Aortic smooth muscle cell (primary cell): ENCODE measurements around the gene ALG11. TPM values are rescaled to one million over a fixed set of nuclear protein-coding genes. Genes with fewer than 3 reads are reported as not detected.

Experiments used
- total RNA-seq: library from RNA; depleted of rRNA; stranded (reverse); fragments of >200 nt; gene quantifications from 2 replicates; pipeline ENCODE4 v1.2.3, GENCODE V29; 2014

ALG11 gene, protein sequence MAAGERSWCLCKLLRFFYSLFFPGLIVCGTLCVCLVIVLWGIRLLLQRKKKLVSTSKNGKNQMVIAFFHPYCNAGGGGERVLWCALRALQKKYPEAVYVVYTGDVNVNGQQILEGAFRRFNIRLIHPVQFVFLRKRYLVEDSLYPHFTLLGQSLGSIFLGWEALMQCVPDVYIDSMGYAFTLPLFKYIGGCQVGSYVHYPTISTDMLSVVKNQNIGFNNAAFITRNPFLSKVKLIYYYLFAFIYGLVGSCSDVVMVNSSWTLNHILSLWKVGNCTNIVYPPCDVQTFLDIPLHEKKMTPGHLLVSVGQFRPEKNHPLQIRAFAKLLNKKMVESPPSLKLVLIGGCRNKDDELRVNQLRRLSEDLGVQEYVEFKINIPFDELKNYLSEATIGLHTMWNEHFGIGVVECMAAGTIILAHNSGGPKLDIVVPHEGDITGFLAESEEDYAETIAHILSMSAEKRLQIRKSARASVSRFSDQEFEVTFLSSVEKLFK
- total RNA-seq: 18.4 and 18.8 TPM in 2 replicates

DNA sequence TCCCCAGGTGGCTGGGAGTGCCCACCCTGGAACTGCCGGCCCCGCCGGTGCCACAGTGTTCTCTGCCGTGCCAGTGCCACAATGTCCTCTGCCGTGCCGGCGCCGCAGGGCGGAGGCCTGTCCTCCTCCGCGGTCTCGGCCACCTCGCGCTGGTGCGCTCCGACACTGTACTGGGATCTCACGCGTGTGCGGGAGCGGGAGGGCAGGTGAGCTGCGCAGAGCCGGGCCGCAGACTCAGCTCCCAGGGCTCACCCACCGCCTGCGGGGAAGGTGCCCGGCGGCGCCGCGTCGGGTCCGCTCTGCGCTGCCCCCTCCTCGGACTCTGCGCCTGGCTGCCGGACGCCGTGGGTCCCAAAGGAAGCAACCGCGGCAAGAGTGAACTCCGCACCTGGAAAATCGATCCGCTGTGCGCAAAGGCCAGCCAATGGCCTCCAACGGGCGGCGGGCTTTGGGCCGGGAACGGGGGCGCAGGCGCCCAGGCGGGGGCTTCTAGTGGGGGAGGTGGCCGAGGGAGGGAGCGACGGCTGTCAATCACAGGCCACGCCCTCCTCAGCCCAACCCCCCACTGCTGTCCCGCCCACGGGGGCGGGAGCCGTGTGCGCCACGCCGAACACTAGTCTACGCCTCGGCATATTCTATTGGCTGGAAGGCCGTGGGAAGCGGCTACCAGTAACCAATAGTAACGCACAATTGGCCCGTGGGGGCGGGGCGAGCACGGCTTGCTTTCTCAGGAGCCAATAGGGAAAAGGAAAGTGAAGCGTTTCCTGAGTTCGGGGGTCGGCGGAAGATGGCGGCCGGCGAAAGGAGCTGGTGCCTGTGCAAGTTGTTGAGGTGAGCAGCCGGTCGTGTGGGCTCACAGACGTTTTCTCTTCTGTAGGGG lies at the start of gene ALG11:
ALG11 (plus strand) TSS at position 767 of the 880 bp plus-strand sequence; CDS start at position 788, 21 bp downstream.

DNA sequence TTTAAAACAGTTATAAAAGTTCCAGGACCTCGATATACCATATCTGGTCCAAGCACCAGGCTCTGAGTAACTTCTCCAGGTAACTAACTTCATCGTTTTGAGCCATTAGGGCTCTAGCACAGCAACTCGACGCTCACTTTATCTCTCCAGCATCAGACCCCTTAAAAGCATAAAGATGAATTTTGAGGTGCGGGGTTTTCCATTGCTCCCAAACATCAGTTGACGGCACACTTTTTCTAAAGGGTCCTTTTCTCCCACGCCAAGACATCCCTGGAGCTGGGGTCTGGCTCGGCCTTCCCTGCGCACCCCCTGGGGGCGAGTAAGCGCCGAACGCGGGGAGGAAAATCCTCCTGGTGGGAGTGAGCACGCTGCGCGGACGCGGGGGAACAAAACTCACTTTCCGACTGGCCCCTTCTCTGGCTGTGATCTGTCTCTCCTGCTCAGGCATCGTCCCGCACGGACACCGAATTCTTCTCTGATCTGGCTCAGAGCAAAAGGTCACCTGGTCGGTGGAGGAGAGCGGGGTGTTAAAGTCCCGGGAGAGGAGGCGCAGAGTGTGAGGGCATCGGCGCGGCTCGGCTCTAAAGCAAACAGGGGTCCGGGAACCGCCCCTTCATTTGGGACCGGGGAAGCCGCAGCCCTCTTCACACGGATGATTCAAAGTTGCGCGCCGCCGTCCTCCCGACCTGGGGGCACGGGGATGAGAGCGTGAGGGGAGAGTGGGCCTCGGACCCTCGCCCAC lies 1.1 kb upstream of the ALG11 start, which contains the start of gene ATP7B:
ATP7B (minus strand) TSS at position 561 of the 742 bp plus-strand sequence; CDS start at position 448, 113 bp downstream.

DNA sequence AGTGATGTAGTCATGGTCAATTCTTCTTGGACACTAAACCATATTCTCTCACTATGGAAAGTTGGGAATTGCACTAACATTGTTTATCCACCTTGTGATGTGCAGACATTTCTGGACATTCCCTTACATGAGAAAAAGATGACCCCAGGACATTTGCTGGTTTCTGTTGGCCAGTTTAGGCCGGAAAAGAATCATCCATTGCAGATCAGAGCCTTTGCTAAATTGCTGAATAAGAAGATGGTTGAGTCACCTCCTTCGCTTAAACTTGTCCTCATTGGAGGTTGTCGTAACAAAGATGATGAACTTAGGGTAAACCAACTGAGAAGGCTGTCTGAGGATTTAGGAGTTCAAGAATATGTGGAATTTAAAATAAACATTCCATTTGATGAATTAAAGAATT lies 12.3 kb downstream of the ALG11 start, which contains the start of gene UTP14C:
UTP14C (plus strand) TSS at position 211 of the 400 bp plus-strand sequence. CDS start 4,114 bp downstream, outside the sequence.

Other genes starting within 250 kb of the ALG11 start
- gene DHRS12, start 208.2 kb upstream of the ALG11 start, total RNA-seq: 2.7 and 3.4 TPM in 2 replicates
- gene TMEM272, start 167.2 kb upstream of the ALG11 start, total RNA-seq: not detected in 2 replicates
- gene CCDC70, start 150.4 kb upstream of the ALG11 start, total RNA-seq: not detected in 2 replicates
- gene ATP7B, start 948 bp upstream of the ALG11 start, total RNA-seq: 1.3 and 1.9 TPM in 2 replicates
- 15.5 and 16.2 TPM in 2 replicates for gene UTP14C, start 12.3 kb downstream of the ALG11 start, total RNA-seq
- 0.13 and 0.25 TPM in 2 replicates for gene NEK5, start 116.7 kb downstream of the ALG11 start, total RNA-seq
- 12.6 and 14.8 TPM in 2 replicates for gene NEK3, start 147.2 kb downstream of the ALG11 start, total RNA-seq